IPS-20b (cell line): Measurements from ENCODE around the gene HP.
"Not testable (repeated sequence)": the region's sequence is repeated elsewhere in the genome, so short reads cannot be mapped to it uniquely, and the experiment has no call there.

Experiments
- H3K27ac ChIP-seq: one replicate; pipeline ENCODE4 v1.5.1; 2013; ENCODE audit warnings: low read length
- H3K27me3 ChIP-seq: 2 replicates; pipeline ENCODE4 v1.6.1; 2013; ENCODE audit warnings: mild to moderate bottlenecking, low read length, inconsistent platforms; ENCODE audit not compliant: insufficient read depth
- H3K36me3 ChIP-seq: 2 replicates; pipeline ENCODE4 v1.6.1; 2013; ENCODE audit warnings: low read depth, mild to moderate bottlenecking, inconsistent platforms, low read length, moderate library complexity; ENCODE audit not compliant: insufficient read depth
- H3K4me1 ChIP-seq: 2 replicates; pipeline ENCODE4 v1.6.1; 2013; ENCODE audit warnings: mild to moderate bottlenecking, control low read depth, inconsistent platforms, low read length, moderate library complexity; ENCODE audit not compliant: insufficient read depth
- H3K4me3 ChIP-seq: 2 replicates; pipeline ENCODE4 v1.5.1; 2013; ENCODE audit warnings: mild to moderate bottlenecking, low read length, inconsistent platforms
- H3K9ac ChIP-seq: 2 replicates; pipeline ENCODE4 v1.6.1; 2013; ENCODE audit warnings: low read depth, mild to moderate bottlenecking, inconsistent platforms, low read length, moderate library complexity
- H3K9me3 ChIP-seq: 2 replicates; pipeline ENCODE4 v1.6.1; 2013; ENCODE audit warnings: mild to moderate bottlenecking, low read depth, low read length, inconsistent platforms; ENCODE audit not compliant: insufficient read depth

HP gene

GRCh38 chr16:72044296-72044695 is 10.0 kb upstream of the HP start:
- Histone ChIP-seq H3K4me3 (no peak overlapping the region), H3K27ac (no peak overlapping the region)

DNA sequence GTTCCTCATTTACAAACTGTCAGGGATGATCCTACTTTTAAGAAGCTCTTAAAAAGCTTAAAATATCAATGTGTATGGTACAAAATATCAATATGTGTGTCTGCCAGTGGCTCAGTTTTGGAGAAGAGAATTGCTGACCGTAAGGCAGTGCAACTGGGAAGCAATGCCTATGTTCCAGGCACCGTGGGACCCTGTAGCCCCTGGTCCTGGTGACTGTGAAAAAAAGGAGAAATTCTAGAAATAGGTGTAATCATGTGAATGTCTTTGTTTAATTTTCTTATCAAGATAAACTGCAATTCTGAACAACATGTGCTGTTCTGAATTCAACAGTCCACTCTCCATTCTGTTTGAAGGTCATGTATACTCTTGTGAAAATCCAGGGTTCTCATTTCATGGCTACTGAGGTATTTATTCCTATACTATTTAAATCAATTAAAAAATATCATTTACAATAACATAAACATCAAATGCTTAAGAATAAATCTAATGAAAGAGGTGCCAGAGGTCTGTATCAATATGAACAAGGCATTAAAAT is 9.4 kb upstream of the HP start:
- Histone ChIP-seq H3K4me1 (no peaks in the 10 kb centered on the region), H3K9ac (no peak overlapping the region), H3K9me3 (peaks cover 8% of the 10 kb centered on the region; the same call in 1 of the 2 replicates), H3K27me3 (no peaks in the 10 kb centered on the region), H3K36me3 (no peaks in the 10 kb centered on the region), H3K27ac (no peak overlapping the region), H3K4me3 (no peak overlapping the region)

More at GRCh38 chr16:72044296-72044695, 10.0 kb upstream of the HP start:
- Histone ChIP-seq H3K9me3 (peaks cover 6% of the 10 kb centered on the region; the same call in 1 of the 2 replicates), H3K4me1 (no peaks in the 10 kb centered on the region), H3K36me3 (no peaks in the 10 kb centered on the region), H3K27me3 (no peaks in the 10 kb centered on the region), H3K9ac (no peak overlapping the region)

GRCh38 chr16:72049110-72049509 is 5.2 kb upstream of the HP start:
- H3K27me3 ChIP-seq = no peaks in the 10 kb centered on the region
- no peak overlapping the region for H3K9ac ChIP-seq
- no peak overlapping the region for H3K27ac ChIP-seq
- H3K9me3 ChIP-seq = peaks cover 10% of the 10 kb centered on the region; the same call in 1 of the 2 replicates
- H3K36me3 ChIP-seq = no peaks in the 10 kb centered on the region
- H3K4me3 ChIP-seq = no peak overlapping the region
- no peaks in the 10 kb centered on the region for H3K4me1 ChIP-seq

GRCh38 chr16:72050769-72051464 is 3.4 kb upstream of the HP start:
- H3K27me3 ChIP-seq = no peaks in the 10 kb centered on the region
- no peak overlapping the region for H3K4me3 ChIP-seq
- no peaks in the 10 kb centered on the region for H3K4me1 ChIP-seq
- H3K9ac ChIP-seq = no peak overlapping the region
- H3K9me3 ChIP-seq = peaks cover 10% of the 10 kb centered on the region; the same call in 1 of the 2 replicates
- no peaks in the 10 kb centered on the region for H3K36me3 ChIP-seq
- H3K27ac ChIP-seq = no peak overlapping the region

DNA sequence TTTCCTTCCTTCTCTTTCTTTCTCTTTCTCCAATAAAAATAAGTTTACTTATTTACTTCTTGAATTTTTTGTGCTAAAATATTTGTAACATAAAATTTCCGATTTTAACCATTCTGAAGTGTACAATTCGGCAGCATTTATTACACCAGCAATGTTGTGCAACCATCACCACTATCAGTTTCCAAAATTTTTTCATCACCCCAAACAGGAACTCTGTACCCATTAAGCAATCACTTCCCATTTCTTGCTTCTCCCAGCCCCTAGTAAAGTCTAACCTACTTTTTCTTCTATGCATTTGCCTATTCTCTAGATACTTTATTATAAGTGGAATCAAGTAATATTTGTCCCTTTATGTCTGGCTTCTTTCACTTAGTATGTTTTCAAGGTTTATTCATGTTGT is 2.5 kb upstream of the HP start:
- Histone ChIP-seq H3K4me3 (no peak overlapping the region), H3K27ac (no peak overlapping the region), H3K9me3 (peaks cover 10% of the 10 kb centered on the region; the same call in 1 of the 2 replicates), H3K36me3 (no peaks in the 10 kb centered on the region), H3K27me3 (no peaks in the 10 kb centered on the region), H3K9ac (no peak overlapping the region), H3K4me1 (no peaks in the 10 kb centered on the region)

- Histone ChIP-seq H3K4me3 (no peak overlapping the region), H3K9me3 (no peaks in the 10 kb centered on the region), H3K27ac (no peak overlapping the region), H3K36me3 (no peaks in the 10 kb centered on the region), H3K4me1 (no peaks in the 10 kb centered on the region), H3K9ac (no peak overlapping the region), H3K27me3 (no peaks in the 10 kb centered on the region)
Measured at GRCh38 chr16:72055911-72056310, 1.6 kb downstream of the HP start.

GRCh38 chr16:72057313-72057712 is 3.0 kb downstream of the HP start:
- H3K4me1 ChIP-seq, H3K27ac ChIP-seq, H3K27me3 ChIP-seq, H3K9me3 ChIP-seq, H3K36me3 ChIP-seq, H3K9ac ChIP-seq, H3K4me3 ChIP-seq: not testable (repeated sequence)

DNA sequence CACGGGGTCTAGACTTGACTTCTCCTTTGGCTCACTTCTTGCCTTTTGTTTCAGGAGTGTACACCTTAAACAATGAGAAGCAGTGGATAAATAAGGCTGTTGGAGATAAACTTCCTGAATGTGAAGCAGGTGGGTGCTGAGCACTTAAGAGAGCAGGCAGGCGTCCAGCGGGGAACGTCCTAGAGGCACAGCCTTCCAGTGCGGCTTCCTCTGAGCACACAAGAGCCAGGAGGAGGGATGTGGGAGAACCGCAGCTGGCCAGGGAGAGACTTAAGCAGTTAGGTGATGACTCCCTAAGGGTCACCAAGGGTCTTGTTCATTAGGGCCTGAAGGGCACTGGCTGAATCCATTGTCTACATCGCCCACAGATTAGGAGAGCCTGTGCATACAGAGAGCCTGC is 4.8 kb downstream of the HP start:
- not testable (repeated sequence) for H3K4me3 ChIP-seq, H3K36me3 ChIP-seq, H3K9me3 ChIP-seq, H3K27ac ChIP-seq, H3K27me3 ChIP-seq, H3K9ac ChIP-seq, H3K4me1 ChIP-seq

DNA sequence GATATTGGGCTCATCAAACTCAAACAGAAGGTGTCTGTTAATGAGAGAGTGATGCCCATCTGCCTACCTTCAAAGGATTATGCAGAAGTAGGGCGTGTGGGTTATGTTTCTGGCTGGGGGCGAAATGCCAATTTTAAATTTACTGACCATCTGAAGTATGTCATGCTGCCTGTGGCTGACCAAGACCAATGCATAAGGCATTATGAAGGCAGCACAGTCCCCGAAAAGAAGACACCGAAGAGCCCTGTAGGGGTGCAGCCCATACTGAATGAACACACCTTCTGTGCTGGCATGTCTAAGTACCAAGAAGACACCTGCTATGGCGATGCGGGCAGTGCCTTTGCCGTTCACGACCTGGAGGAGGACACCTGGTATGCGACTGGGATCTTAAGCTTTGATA is 6.1 kb downstream of the HP start:
- no peaks in the 10 kb centered on the region for H3K9me3 ChIP-seq
- no peaks in the 10 kb centered on the region for H3K36me3 ChIP-seq
- no peak overlapping the region for H3K9ac ChIP-seq
- no peak overlapping the region for H3K27ac ChIP-seq
- H3K4me1 ChIP-seq = no peaks in the 10 kb centered on the region
- H3K4me3 ChIP-seq = no peak overlapping the region
- no peaks in the 10 kb centered on the region for H3K27me3 ChIP-seq

DNA sequence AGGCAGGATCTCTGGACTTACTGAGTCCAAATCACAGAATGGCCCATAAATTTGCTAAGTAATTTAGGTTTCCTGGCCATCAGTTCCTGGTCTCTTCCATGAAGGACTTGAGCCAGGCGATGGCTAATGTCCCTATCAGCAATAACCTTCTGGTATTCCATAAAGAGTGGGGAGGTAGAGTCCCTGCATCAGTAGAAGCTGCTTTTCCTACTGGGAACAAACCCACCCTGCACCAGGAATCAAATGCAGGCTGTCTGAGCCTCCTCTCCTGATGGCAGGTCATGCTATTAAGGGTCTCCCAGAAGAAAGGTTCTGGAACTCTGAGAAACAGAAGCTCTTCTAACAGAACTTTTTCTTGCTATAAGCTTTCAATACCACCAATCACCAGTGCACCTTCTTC is 7.3 kb downstream of the HP start:
- Histone ChIP-seq H3K9me3 (no peaks in the 10 kb centered on the region), H3K4me1 (no peaks in the 10 kb centered on the region), H3K9ac (no peak overlapping the region), H3K36me3 (no peaks in the 10 kb centered on the region), H3K4me3 (no peak overlapping the region), H3K27me3 (no peaks in the 10 kb centered on the region), H3K27ac (no peak overlapping the region)

- no peak overlapping the region for H3K27ac ChIP-seq
- H3K4me3 ChIP-seq = no peak overlapping the region
- H3K4me1 ChIP-seq = no peaks in the 10 kb centered on the region
- H3K9ac ChIP-seq = no peak overlapping the region
- H3K27me3 ChIP-seq = no peaks in the 10 kb centered on the region
- H3K36me3 ChIP-seq = no peaks in the 10 kb centered on the region
- no peaks in the 10 kb centered on the region for H3K9me3 ChIP-seq
Measured at GRCh38 chr16:72064361-72064894, 10.1 kb downstream of the HP start.

DNA sequence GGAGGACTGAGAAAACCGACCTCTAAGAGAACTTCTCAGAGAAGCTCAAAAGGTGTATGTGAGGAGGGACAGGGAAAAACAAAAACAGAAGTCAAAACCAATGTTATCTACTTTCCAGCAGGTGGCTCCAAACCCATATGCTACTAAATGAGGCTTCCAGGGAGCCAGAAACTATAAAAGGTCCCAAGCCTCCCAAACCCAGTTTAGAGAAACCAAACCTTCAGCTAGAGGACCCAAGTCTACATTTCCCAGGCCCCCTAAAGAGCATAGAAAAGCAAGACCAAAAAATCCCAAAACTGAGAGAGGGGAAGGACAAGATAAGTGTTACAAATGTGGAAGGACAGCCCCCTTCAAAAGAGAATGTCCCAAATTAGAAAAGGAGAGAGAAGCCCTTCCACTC is 12.4 kb downstream of the HP start:
- H3K4me1 ChIP-seq = no peaks in the 10 kb centered on the region
- H3K4me3 ChIP-seq = no peak overlapping the region
- H3K9ac ChIP-seq = no peak overlapping the region
- H3K27ac ChIP-seq = no peak overlapping the region
- no peaks in the 10 kb centered on the region for H3K9me3 ChIP-seq
- no peaks in the 10 kb centered on the region for H3K36me3 ChIP-seq
- no peaks in the 10 kb centered on the region for H3K27me3 ChIP-seq
